ENCODE results near the gene KRTAP1-1.
"Not testable (repeated sequence)": the region's sequence is repeated elsewhere in the genome, so short reads cannot be mapped to it uniquely, and the experiment has no call there.

Gene KRTAP1-1

DNA sequence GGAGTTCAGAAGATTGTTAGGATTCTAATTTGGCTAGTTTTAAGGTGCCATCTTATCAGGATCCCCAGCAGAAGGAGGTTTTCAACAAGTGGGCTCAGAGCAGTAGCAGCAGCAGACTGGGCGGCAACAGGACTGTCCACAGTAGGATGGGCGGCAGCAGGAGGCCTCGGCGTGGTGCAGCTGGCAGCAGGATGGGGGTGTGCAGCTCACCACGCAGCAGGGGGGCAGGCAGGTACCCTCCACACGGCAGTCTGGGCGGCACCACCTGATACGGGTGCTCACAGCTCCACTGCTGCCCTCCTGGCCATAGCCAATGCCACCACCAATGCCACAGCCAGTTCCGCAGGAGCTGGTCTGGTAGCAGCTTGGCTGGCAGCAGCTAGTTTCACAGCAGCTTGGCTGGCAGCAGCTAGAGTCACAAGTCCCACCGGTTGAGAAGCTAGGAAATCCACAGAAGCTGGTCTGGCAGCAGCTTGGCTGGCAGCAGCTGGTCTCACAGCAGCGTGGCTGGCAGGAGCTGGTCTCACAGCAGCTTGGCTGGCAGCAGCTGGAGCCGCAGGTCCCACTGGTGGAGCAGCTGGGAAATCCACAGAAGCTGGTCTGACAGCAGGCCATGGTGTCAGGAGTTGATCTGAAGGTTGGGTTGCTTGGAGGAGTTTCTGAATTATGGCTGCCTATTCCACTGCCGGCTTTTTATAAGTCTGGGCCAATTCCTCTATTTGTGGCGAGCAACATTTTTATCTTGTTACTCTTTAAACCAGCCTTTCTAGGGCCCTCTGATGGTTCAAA lies at the start of gene KRTAP1-1:
Gene KRTAP1-1 (minus strand): TSS at position 668 of the 789 bp plus-strand sequence. CDS start 53 bp downstream, at position 615.
- DNase-seq (ENCODE audit: low read depth in 2 of 2) = not testable (repeated sequence)

- DNase-seq (ENCODE audit: low read depth in 2 of 2) = not testable (repeated sequence)
These were observed 47.6 kb upstream of the KRTAP1-1 start for GRCh38 chr17:41088760-41089352.

DNA sequence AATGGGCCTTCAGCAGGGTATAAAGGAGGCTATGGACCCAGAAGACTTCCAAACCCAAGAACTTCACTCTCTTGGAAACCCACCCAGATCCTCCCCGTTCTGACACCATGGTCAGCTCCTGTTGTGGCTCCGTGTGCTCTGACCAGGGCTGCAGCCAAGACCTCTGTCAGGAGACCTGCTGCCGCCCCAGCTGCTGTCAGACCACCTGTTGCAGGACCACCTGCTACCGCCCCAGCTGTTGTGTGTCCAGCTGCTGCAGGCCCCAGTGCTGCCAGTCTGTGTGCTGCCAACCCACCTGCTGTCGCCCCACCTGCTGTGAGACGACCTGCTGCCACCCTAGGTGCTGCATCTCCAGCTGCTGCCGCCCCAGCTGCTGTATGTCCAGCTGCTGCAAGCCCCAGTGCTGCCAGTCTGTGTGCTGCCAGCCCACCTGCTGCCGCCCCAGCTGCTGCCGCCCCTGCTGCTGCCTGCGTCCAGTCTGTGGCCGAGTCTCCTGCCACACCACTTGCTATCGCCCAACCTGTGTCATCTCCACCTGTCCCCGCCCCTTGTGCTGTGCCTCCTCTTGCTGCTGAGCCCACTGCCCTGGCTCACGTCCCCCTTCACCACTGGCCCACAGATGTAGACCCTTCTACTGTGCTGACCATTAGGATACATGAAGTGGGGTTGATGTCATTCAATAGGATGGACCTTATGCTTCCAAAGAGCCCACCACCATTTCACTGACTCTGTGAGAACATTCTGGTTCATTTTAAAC lies 43.0 kb upstream of the KRTAP1-1 start, which contains the start of gene KRTAP4-7:
Gene KRTAP4-7 (plus strand): TSS at position 51 of the 757 bp plus-strand sequence. CDS start 57 bp downstream, at position 108.
- not testable (repeated sequence) for DNase-seq (ENCODE audit: low read depth in 2 of 2)

- DNase-seq (ENCODE audit: low read depth in 2 of 2) = not testable (repeated sequence)
These were observed 42.2 kb upstream of the KRTAP1-1 start for GRCh38 chr17:41083427-41083826.

- no peak for DNase-seq (ENCODE audit: low read depth in 2 of 2)
These were observed 41.4 kb upstream of the KRTAP1-1 start for GRCh38 chr17:41082626-41083025.

GRCh38 chr17:41076788-41077187 lies 35.5 kb upstream of the KRTAP1-1 start:
- no peak for DNase-seq (ENCODE audit: low read depth in 2 of 2)

GRCh38 chr17:41073676-41074075 lies 32.4 kb upstream of the KRTAP1-1 start:
- no peak for DNase-seq (ENCODE audit: low read depth in 2 of 2)

GRCh38 chr17:41071606-41072360 lies 30.5 kb upstream of the KRTAP1-1 start:
- no peak for DNase-seq (ENCODE audit: low read depth in 2 of 2)

DNA sequence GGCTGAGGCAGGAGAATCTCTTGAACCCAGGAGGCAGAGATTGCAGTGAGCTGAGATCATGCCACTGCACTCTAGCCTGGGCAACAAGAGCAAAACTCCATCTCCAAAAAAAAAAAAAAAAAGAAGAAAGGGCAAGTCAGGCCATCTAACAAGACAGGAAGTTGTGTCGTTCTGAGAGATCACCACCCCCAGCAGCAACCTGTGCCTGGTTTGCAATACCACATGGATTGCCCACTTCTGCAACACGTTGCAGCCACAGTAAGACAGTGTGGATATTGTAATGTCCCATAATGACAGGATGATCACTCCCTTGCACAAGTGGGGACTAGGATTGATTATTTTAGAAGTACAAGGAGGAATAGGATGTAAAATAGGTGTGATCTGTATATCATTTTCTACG lies 27.8 kb upstream of the KRTAP1-1 start:
- DNase-seq (ENCODE audit: low read depth in 2 of 2) = no peak

GRCh38 chr17:41067281-41067680 lies 26.0 kb upstream of the KRTAP1-1 start:
- no peak for DNase-seq (ENCODE audit: low read depth in 2 of 2)

- DNase-seq (ENCODE audit: low read depth in 2 of 2) = no peak
These were observed 24.8 kb upstream of the KRTAP1-1 start, which contains the start of gene KRTAP2-4 for GRCh38 chr17:41065829-41066624. TSS of gene KRTAP2-4 (minus strand) at chr17:41065879. CDS start at chr17:41065845, 34 bp downstream.

- not testable (repeated sequence) for DNase-seq (ENCODE audit: low read depth in 2 of 2)
These were observed 23.9 kb upstream of the KRTAP1-1 start for GRCh38 chr17:41065016-41065689.

DNA sequence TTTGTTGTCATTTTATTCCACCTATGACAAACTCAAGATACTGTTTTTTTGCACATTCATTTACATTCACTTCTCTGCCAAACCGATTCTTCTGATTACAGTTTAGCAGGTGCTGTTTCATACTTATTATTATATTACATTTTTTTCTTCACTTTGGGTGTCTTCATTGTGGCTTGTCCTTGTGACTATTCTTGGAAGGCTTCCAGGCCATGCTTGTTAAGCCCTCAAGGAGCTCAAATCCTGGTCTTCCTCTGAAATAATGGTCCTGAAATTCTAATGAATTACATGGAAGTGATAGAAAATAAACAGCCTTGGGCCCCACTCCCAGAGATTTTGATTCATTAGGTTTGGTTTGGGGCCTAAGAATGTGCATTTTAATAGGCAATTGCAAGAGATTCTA lies 23.1 kb upstream of the KRTAP1-1 start:
- DNase-seq (ENCODE audit: low read depth in 2 of 2) = no peak

- no peak for DNase-seq (ENCODE audit: low read depth in 2 of 2)
These were observed 22.2 kb upstream of the KRTAP1-1 start for GRCh38 chr17:41063449-41063848.

- no peak for DNase-seq (ENCODE audit: low read depth in 2 of 2)
These were observed 20.7 kb upstream of the KRTAP1-1 start for GRCh38 chr17:41061964-41062363.

DNA sequence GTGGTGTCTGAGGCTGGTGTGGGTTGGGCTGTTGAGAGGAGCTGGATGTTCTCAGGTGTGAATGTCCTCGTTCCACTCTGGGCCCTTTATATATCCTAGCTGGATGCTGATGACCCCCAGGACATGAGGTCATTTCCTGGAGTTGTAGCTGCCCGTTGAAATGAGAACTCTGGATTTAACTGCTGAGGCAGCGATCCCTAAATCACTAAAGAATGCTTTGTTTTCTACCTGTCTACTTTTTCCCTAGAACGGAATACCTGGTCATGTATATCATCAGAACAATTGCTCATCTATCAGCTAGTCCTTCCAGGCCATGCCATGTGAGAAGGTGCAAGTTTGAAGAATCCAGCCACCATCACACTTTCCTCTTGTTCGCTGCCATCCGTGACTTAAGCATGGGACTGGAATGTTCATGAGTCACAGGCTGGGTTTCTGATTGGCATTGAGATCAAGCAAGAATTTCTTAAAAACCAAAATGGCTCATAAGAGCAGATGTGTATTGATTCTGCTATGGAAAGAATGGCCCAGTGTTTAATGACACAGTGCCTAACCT lies 18.9 kb upstream of the KRTAP1-1 start, which contains the start of gene KRTAP2-3:
Gene KRTAP2-3 (minus strand): TSS at position 63 of the 553 bp plus-strand sequence. CDS start 64 bp downstream, outside the sequence.
- no peak for DNase-seq (ENCODE audit: low read depth in 2 of 2)

DNA sequence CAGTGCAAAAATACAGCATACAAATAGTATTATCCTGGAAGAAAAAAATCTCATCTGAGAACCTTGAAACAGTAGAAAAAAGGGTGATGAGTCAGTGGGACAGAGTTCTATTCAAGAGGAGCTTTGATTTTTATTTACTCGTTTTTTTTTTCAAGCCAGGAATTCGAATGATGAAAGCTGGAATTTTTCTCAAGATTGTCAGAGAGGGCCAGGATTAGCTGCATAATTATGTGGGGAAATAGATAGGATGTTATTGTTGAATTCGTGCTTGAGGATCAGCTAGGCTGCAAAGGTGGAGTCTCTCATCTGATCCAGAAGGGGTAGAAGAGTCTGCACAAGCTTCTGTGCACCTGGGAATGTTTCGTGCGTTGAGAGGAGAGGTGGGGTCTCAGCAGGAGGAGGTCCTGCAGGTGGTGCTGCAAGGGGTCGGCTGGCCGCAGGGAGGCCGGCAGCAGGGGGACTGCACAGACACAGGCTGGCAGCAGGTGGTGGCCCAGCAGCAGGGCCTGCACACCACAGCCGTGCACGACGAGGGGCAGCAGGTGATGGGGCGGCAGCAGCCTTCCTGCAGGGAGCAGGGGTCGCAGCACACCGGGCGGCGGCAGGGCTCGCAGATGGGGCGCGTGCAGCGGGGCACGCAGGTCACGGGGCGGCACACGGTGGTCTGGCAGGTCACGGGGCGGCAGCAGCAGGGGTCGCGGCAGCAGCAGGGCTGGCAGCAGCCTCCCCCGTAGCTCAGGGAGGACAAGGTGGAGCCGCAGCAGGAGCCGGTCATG lies 18.2 kb upstream of the KRTAP1-1 start:
- DNase-seq (ENCODE audit: low read depth in 2 of 2) = not testable (repeated sequence)

- no peak for DNase-seq (ENCODE audit: low read depth in 2 of 2)
These were observed 17.5 kb upstream of the KRTAP1-1 start for GRCh38 chr17:41058741-41059140.

GRCh38 chr17:41057547-41057946 lies 16.3 kb upstream of the KRTAP1-1 start:
- no peak for DNase-seq (ENCODE audit: low read depth in 2 of 2)
